Activated gamma-delta T cell (primary cell): ENCODE measurements around the gene C20orf202.

ENCODE experiments used
- DNase-seq: peaks from one replicate; lab custom pipeline; 2025; lab: John Stamatoyannopoulos, UW
- total RNA-seq, 2 donors: gene quantifications; one replicate each; lab custom pipeline; 2026; lab: John Stamatoyannopoulos, UW

Gene C20orf202
- total RNA-seq, result 0.35 to 0.36 reads per million in 2 donors

DNA sequence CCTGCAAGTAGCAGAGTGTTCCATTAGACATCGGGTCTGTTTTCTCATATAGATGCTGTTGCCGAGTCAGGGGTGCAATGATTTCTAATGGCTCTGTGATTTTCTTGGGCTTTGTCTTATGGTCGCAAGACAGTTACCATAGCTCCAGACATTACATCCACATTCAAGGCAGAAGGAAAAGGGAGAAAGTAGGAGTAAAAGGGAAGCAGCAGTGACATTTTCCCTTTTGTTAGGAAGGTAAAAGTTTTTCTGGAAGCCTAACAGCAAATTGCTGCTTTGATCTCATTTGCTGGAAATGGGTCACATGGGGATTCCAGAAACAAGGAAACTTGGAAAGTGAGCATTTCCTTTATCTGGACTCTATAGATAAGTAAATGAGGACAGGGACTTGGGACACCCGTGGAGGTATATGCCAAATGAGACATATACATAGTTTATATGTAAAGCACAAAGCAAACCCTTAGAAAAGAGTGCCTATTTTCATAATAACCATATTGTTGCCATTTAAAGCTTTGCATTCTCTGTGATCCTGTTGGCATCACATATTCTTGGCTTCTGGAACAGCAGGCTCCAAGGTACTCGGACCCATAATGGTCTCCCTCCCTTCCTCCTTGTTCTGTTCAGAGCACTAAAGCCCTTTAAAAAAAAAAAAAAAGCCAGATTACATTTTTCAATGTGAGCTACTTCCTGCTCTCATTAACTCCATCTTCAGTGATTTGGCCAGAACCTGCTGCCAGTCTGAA is at the start of gene C20orf202:
Gene C20orf202 (plus strand): TSS at position 693 of the 743 bp plus-strand sequence. CDS start 132 bp downstream, outside the sequence.
- no peak for DNase-seq

DNA sequence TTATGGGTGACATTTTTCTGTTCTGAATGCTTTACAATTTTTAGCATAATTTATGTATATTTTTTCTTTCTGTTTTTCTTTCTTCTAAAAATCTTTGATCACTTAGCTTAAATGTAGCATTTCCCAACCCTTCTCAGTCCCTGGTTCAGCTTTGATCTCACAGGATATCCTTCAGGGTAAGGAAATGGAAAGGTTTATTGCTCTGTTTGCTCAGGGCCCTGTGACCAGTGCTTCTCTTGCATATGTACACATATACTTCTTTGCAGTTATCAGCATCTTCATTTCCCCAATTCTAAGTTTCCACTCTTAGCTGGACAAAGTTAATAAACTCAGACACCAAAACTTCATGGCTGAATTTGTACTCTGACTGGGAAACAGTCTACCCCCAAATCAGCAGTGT is 49.0 kb upstream of the C20orf202 start:
- no peak for DNase-seq

DNA sequence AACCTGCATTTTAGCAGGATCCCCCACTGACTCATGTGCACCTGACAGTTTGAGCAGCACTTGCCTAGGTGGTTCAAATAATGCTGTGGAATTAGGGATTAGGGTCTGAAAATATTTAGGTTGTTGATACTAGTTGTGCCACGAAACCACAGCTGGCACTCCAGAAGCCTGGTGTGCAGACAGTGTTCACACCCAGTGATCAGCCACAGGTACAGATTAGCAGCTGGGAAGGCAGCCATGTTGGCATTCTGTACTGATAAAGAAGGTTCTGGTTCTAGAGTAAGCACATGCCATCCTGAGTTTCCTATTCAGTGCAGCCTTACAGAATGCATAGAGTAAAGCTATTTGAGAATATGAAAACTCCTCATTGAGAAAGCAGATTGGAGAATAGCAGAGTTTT is 48.6 kb upstream of the C20orf202 start:
- DNase-seq, result no peak

DNA sequence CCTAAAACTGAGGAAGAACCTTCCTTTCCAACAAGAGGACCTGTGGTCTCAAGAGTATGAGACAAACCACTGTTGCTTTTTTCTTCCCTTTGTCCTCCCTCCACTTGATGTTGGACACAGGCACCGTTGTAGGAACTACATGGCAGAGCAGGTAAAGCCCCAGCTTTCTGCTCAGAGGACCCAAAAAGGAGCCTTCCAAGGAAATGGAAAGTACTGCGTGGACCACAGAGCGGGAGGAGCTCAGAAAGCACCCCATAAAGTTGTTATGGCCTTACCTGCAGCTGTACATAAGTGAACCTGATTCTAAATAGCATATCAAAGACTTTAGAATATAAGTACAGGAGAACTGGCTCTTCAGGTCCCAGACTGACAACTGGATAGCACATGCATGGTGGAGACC is 47.9 kb upstream of the C20orf202 start:
- DNase-seq, result no peak

DNA sequence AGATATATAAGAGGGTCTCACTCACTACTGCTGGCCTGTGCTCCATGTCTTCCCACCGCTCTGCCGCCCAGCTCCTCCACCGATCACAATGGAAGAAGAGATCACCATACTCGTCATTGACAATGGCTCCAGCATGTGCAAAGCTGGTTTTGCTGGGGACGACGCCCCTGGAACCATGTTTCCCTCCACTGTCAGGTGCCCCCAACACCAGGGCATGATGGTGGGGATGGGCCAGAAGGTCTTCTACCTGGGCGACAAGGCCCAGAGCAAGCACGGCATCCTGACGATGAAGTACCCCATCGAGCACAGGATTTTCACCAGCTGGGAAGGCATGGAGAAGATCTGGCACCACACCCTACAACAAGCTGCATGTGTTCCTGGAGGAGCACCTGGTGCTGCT is 42.8 kb upstream of the C20orf202 start:
- no peak for DNase-seq

DNA sequence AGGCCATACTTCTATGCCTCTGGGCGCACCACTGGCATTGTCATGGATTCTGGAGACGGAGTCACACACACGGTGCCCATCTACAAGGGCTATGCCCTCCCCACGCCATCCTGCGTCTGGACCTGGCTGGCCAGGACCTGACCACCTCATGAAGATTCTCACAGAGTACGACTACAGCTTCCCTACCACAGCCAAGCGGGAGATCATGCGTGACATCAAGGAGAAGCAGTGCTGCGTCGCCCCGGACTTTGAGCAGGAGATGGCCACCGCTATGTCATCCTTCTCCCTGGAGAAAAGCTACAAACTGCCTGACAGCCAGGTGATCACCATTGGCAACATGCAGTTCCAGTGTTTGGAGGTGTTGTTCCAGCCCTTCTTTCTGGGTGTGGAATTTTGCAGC is 42.3 kb upstream of the C20orf202 start:
- DNase-seq, result no peak

DNA sequence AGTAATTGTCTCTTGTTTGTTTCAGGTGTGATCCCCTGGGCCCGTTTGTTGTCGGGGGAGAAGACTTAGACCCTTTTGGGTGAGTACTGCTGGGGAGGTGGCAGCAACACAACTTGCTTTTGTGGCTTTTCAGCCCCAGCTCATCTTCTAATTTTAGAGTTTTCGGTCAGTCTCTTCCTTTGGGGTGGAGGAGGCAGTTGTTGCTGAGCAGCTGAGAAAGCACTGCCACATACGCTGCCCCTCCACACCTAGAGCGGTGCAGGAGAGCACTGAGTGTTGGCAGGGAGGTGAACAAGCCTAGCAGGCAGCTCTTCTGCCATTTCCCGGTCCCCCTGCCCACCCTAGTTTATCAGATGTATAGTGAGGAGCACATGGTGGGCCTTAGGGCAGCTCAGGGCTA is 40.1 kb upstream of the C20orf202 start:
- DNase-seq, result no peak

DNA sequence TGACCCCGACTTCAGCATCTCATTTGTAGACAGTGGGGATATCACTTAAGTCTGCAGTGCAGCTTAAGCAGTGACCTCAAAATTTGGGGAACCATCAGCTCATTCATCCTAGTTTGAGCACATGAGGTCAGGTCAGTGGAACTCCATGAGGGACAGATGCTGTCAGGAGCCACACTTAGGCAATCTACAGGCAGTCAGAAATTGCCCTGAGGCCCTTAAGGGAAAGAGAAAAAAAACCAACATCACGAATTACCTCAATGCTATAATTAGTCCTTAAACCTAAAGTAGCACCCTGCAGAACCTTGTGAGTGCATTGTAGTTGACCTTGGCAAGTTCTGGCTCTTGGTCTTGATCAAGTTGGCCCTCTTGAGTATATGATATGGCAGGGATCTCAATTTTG is 39.6 kb upstream of the C20orf202 start:
- DNase-seq, result no peak

DNA sequence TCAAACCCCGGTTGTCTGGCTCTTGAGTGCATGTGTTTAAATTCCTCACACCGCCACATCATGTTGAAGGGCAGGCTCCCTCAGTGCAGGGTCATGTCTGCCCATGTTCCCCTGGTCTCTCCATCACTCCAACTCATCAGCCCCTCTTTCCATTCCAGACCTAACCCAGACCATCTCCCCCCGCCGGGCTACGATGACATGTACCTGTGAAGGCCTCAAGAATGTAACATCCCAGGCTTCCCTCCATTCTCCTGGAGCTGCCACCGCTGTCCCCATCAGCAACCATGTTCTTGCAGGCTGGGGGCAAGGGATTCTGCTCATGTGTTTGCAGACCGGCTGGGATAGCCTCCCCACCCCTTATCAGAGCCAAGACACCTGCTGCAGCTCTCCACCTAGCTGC is 38.4 kb upstream of the C20orf202 start:
- DNase-seq, result no peak

DNA sequence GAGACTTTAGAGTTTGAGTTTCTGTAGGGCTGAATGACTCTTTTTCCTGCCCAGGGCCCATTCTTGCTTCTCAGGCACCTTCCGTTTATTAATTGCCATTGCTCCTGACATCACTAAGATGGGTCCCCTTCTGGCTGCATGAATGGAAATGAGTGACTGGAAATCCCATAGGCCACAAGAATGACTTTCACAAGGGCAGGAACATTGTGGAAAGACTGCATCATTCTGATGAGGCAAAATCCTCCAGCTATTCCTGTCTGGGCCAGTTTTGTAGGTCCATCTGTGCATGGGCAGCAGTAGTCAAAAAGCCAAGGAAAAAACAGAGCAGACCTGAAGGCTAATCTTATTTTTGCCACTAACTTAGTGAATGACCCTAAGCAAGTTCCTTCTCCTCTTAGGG is 37.7 kb upstream of the C20orf202 start:
- no peak for DNase-seq

DNA sequence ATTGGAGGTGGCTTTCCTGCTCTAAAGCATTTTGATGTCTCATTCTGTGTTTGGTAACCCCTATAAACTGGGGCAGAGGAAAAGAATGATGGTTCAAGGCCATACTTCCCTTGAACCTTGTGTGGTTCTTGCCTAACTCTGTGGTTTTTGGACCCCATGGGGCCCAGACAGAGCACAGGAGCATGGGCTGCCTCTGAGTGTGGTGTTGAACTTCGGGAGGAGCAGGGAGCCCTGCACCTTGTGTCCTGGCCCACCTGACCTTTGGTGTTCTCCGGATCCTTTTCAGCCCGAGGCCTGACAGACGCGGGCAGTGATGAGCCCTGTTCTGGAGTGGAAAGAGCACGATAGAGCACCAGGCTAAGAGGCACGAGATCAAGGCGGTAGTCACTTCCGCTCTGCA is 37.3 kb upstream of the C20orf202 start:
- DNase-seq, result no peak

DNA sequence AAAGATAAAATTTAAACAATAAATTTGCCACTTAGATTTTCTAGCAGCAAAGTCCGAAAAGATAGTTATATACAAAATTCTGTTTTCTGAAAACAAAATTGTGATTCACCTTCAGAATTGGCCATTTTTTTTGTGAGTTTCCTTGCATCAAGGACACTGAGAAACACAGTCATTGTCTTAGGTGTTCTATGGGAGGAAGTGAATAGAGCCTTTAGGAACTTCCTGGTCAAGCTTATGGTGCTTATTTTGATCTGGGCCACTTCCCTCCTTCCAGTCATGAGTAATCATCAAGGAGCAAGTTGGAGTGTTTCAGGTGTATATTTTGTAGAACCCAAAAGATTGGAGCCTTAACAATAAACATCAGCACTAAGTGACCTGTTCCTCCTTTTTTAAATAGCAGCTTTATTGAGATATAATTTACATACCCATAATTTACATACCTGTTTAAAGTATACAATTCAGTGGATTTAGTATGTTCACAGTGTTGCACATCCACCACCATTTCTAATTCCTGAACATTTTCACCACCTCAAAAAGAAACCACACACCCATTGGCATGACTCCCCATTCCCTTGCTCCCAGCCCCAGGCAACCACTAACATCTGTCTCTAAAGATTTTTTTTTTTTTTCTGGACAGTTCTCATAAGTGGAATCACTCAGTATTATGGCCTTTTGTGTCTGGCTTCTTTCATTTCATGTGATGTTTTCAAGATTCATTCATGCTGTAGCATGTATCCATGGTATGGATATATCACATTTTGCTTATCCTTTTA is 36.1 kb upstream of the C20orf202 start:
- no peak for DNase-seq

DNA sequence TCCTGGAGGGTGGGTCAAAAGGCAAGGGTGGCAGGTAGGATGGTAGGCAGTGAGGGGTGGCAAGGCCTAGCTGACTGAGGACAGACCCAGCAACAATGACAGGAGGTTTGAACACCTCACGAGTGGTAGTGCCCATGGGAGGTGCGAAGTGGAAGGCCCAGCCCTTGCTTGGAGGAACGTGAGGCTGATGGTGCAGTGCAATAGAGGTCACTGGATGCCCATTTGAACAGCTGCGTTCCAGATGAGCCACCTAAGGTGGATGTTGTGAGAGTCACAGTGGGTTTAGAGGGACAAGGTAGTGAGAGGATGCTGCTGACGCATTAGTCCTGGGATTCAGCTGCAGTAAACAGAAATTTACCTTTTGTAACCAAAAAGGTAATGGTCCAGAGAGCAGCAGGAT is 34.0 kb upstream of the C20orf202 start:
- DNase-seq, result no peak

DNA sequence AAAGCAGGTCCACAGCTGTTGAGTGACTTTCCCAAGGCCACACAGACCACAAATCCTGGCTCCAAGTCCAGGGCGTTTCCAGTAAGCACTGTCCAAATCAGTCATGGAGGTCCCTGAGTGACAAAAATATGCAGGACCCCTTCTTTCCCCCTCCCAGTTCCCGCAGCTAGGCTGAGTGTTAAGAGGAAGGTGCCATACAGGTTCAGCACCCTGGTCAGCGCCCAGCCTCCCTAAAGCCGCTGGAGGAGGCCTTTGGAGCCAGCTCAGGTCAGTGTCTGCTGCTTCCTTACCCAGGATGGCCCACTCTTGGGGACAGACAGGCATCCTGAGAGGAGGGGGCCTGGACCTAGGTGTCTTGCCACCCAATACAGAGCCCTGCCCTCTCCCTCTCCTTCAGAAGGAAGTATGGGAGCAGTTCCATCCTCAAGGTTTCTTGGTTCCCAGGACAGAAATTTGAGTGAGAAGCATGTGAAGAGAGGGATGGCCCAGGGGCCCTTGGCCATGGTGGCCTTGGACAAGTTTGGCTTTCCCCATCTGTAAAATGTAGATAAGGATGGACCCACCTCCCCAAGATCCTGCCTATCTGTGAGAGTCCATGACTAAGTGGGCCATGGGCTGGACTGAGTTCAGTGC is 31.7 kb upstream of the C20orf202 start:
- DNase-seq, result no peak

DNA sequence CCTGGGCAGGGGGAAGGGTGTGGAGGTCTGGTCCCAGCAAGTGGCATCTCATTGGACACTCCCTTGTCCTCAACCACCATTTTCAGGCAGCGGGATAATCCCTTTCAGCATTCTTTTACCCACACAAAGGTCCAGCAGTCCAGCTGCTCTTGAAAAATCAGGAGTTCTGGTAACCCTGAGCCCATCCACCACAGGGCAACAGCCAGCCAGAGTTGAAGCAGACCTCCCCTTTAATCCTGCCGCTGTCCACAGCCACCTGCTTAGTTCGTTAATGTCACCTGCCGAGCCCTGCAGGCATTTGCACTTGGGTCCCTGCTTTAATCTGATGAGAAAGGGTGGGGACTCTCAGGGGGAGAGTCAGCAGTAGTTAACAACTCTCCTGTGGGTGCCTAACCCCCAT is 29.6 kb upstream of the C20orf202 start:
- no peak for DNase-seq

DNA sequence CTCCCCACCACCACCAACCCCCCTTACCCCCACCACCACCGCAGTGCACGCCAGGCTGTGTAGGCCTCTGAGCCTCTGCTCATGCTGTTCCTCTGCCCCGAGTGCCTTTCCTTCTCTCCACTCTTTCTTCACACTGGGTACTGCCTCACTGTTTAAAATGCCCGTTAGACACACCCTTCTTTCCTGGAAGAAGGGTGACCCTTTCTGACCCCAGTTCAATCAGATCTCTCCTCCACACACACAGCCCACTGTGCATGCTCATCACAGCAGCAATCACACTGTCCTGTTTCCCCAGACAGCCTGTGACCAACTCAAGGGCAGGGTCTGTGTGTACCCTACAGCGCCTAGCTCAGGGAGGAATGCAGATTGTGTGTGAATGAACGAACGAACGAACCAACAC is 28.5 kb upstream of the C20orf202 start:
- no peak for DNase-seq

DNA sequence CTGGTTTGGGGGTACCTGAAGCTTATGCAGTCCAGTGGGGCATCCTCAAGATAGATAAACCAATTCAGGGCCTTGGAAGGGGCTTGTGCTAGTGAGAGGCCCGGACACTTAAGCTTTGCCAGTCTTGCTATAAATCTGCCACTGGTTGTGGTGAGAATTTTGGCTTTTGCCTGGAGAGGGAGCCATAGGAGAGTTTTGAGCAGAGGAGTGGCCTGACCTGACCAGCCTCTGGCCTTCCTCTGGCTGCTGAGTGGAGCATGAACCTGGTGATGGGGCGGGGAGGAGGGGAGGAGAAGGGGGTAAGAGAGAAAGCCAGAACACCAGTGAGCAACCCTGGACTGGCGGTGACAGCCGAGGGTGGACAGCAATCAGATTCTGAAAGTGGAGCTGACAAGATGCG is 25.6 kb upstream of the C20orf202 start:
- DNase-seq, result no peak

DNA sequence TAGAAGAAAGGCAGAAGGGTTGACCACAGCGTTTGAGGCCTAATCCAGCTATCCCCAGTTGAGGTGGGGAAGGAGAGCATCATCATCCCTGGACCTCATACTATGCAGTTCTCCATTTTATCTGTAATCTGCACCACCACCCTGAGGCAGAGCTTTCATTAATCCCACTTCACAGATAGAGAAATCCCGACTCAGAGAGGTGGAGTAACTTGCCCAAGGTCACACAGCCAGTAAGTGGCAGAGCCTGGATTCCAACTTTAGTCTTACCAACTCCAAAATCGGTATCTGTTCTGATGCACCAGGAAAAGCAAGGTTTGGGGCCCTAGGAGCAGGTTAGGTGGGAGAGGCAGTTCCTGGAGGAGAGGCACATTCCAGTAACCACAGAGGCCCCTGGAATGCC is 25.2 kb upstream of the C20orf202 start:
- no peak for DNase-seq

DNA sequence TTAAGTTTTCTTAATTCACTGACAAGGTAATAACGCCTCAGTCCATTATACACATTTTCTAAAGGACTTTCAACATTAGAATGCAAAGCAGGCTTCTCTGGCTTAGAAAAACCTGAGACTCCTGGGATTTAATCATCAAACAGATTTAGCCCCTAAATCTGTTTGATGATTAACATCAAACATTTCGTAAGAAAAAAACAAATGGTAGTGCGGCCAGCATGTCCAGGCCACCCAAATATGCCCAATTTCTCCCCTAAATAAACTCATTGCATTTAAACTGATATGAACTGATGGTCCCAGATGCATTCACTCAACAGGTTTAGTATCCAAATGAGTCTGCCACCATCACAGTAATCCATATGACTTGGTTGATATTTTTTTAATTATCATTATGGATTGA is 24.6 kb upstream of the C20orf202 start:
- DNase-seq, result no peak

DNA sequence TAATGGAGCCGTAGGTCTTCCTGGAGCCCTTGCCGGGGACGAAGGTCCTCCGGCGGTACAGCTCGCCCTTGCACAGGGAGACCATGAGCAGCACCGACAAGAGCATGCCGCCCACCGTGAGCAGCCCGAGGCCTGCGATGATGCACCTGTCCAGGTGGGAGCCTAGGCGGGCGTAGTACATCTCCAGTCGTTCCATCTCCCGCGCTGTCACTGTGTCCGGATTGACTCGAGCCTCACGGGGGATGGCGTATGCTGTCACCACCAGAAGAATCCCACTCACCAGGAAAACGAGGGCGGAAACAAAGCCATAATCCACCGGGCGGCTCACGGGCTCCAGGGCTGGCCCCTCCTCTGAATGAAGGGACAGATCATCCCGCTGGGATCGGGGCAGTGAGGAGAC is 22.3 kb upstream of the C20orf202 start:
- DNase-seq, result no peak

DNA sequence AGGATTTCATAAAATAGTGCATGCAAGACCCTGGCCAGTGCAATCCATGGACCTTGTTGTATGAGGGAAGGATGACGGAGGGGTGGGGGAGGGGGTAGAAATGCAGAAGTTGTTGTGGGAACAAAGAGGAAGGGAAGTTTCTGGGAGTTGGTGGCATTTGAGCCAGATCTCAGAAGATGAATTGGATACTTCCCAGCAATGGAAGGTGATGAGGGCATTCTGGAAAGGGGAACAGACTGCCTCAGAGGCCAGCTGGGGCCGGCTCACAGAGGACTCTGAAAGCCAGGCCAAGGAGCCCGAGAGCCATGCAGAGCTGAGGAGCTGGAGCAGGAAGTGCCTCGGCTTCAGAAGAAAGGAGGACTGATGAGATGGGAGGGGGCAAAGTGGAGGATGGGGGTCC is 21.1 kb upstream of the C20orf202 start:
- DNase-seq, result no peak

DNA sequence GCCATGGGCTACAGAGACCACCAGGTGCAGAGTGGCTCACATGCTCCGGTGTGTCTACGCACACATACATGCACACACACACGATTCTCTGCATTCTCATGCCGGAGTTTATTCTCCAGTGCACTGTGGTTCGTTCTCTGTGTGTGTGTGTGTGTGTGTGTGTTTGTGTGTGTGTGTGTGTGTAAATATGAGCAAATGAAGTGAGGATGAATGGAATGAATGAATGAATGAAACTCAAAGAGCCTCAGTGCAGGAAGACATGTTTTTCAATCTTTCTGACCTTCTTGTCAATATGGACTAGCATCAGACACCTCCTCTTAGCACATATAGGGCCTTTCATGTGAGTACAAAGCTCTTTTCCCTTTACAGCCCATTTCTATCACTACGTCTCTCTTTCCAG is 20.1 kb upstream of the C20orf202 start:
- no peak for DNase-seq

DNA sequence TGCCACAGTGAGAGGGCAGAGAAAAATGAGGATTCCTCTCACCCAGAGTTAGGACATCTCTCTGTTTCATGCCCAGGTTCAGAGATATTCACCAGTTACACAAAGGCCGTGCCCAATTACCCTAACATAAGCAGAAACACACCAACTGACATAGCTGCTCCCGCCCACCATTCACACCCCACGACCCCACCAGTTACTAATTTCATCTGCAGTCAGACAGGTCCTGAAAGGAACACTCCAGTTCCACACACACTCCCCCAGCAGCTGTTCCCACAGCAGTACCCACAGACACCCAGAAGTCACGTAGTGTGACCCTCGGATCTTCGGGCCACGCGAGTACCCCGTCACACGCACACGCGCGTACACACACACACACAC is 19.0 kb upstream of the C20orf202 start:
- no peak for DNase-seq
